Neuronal stem cell (in vitro differentiated cells): ENCODE data around the gene MAST4.

Experiments used
- DNase-seq: peaks from one replicate; pipeline ENCODE4 v3.0.0-alpha.2; 2013; ENCODE audit warnings: low spot score
- H2AFZ ChIP-seq: one replicate; pipeline ENCODE4 v1.6.1; 2013; ENCODE audit warnings: mild to moderate bottlenecking, low read length, inconsistent platforms
- H2AK5ac ChIP-seq: 2 replicates; pipeline ENCODE4 v1.6.1; 2013; ENCODE audit warnings: low read depth, mild to moderate bottlenecking, inconsistent platforms, low read length, moderate library complexity, mixed read lengths
- H2BK120ac ChIP-seq: 2 replicates; pipeline ENCODE4 v1.6.1; 2013; ENCODE audit warnings: low read depth, mild to moderate bottlenecking, inconsistent platforms, low read length, moderate library complexity, mixed read lengths
- H2BK12ac ChIP-seq: one replicate; pipeline ENCODE4 v1.6.1; 2013; ENCODE audit warnings: low read length, inconsistent platforms
- H2BK15ac ChIP-seq: 2 replicates; pipeline ENCODE4 v1.6.1; 2013; ENCODE audit warnings: mild to moderate bottlenecking, low read length, inconsistent platforms, mixed read lengths
- H2BK5ac ChIP-seq: one replicate; pipeline ENCODE4 v1.6.1; 2013; ENCODE audit warnings: inconsistent platforms, mild to moderate bottlenecking, low read length, moderate library complexity
- H3K14ac ChIP-seq: one replicate; pipeline ENCODE4 v1.6.1; 2013; ENCODE audit warnings: low read length, inconsistent platforms
- H3K18ac ChIP-seq: 2 replicates; pipeline ENCODE4 v1.6.1; 2013; ENCODE audit warnings: low read length, inconsistent platforms
- H3K23ac ChIP-seq: 2 replicates; pipeline ENCODE4 v1.6.1; 2013; ENCODE audit warnings: low read depth, mild to moderate bottlenecking, mixed read lengths, low read length, inconsistent platforms; ENCODE audit not compliant: poor library complexity
- H3K27ac ChIP-seq: replicated peaks from 3 replicates; pipeline ENCODE4 v1.5.1; 2013; ENCODE audit warnings: low read length, inconsistent platforms
- H3K27me3 ChIP-seq, 3 experiments: 2 replicates each; pipeline ENCODE4 v1.6.1; 2013; ENCODE audit warnings: low read length in 3 of 3, mild to moderate bottlenecking in 2 of 3, inconsistent platforms in 1 of 3, low read depth in 1 of 3, mixed read lengths in 1 of 3, moderate library complexity in 1 of 3; ENCODE audit not compliant: control insufficient read depth in 3 of 3, insufficient read depth in 3 of 3
- H3K36me3 ChIP-seq, 2 donors: replicated peaks in 1 of 2; 2 replicates each; pipeline ENCODE4 v1.6.1; 2013; ENCODE audit warnings: low read length in 2 of 2; ENCODE audit not compliant: control insufficient read depth in 2 of 2, insufficient read depth in 2 of 2
- H3K4ac ChIP-seq: 2 replicates; pipeline ENCODE4 v1.6.1; 2013; ENCODE audit warnings: inconsistent platforms, mild to moderate bottlenecking, low read length, moderate library complexity
- H3K4me1 ChIP-seq, 2 donors: 1 replicate in 1 of 2; 2 replicates in 1 of 2; pipeline ENCODE4 v1.6.1; 2013; ENCODE audit warnings: low read length in 2 of 2, low read depth in 1 of 2; ENCODE audit not compliant: control insufficient read depth in 2 of 2, insufficient read depth in 1 of 2
- H3K4me2 ChIP-seq: one replicate; pipeline ENCODE4 v1.6.1; 2013; ENCODE audit warnings: mild to moderate bottlenecking, low read length, inconsistent platforms; ENCODE audit not compliant: insufficient read depth, poor library complexity, severe bottlenecking
- H3K4me3 ChIP-seq, 2 donors: 2 replicates each; pipeline ENCODE4 v1.5.1; 2013; ENCODE audit warnings: low read length in 2 of 2, mild to moderate bottlenecking in 2 of 2, inconsistent platforms in 1 of 2, moderate library complexity in 1 of 2
- H3K79me1 ChIP-seq: one replicate; pipeline ENCODE4 v1.6.1; 2013; ENCODE audit warnings: low read depth, mild to moderate bottlenecking, inconsistent platforms, low read length, moderate library complexity
- H3K9ac ChIP-seq: one replicate; pipeline ENCODE4 v1.6.1; 2013; ENCODE audit warnings: mild to moderate bottlenecking, low read depth, low read length, inconsistent platforms; ENCODE audit not compliant: poor library complexity
- H3K9me3 ChIP-seq, 2 donors: replicated peaks in 1 of 2; 2 replicates each; pipeline versions ENCODE3 to v1.6.1; 2013; ENCODE audit warnings: low read length in 2 of 2, mild to moderate bottlenecking in 2 of 2, inconsistent platforms in 1 of 2, low read depth in 1 of 2, mixed read lengths in 1 of 2, moderate library complexity in 1 of 2; ENCODE audit not compliant: control insufficient read depth in 2 of 2, insufficient read depth in 1 of 2
- H4K8ac ChIP-seq: one replicate; pipeline ENCODE4 v1.6.1; 2013; ENCODE audit warnings: low read depth, mild to moderate bottlenecking, inconsistent platforms, low read length, moderate library complexity
- H4K91ac ChIP-seq: one replicate; pipeline ENCODE4 v1.6.1; 2013; ENCODE audit warnings: low read length, low read depth, mild to moderate bottlenecking, inconsistent platforms; ENCODE audit not compliant: poor library complexity
- WGBS, 2 donors: extraction: QIAGEN DNeasy Blood & Tissue Kit; methylation state at CpG; one replicate each; pipeline ENCODE4 v1.1.7; 2013; ENCODE audit warnings: missing lambda C conversion rate in 2 of 2, mixed read lengths in 1 of 2; ENCODE audit not compliant: insufficient read length in 2 of 2, insufficient replicate concordance in 1 of 2; ENCODE audit errors: extremely low coverage in 2 of 2; 5-methylcytosine and 5-hydroxymethylcytosine counted together

Gene MAST4

DNA sequence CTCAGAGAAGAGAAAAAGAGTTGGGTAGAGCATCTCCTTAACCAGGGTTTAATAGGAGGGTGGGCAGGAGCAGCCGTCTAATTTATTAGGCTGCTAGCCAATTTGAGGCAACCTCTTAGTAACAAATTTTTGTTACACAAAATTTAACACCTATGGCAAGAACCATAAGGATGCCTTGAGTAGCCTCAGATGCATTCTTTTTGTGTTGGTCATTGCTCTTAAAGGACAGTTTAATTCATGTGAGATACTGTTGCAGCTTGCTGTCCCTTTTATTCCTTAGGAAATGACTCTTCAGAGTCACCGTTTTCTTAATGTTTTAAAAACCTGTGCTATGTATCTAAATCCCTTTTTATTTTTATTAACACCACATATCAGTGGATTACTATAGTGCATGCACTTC, 255.1 kb downstream of the MAST4 start:
- no peaks in the 10 kb centered on the region for H3K79me1 ChIP-seq
- no peak overlapping the region for H2BK12ac ChIP-seq
- no peak overlapping the region for H2BK120ac ChIP-seq
- WGBS, 2 donors = no CpG with 5 or more reads among the region's 2 CpGs
- H3K4me1 ChIP-seq = peaks cover 0 to 2% of the 10 kb centered on the region in 2 donors
- no peak overlapping the region for H2BK5ac ChIP-seq
- no peak overlapping the region for H4K8ac ChIP-seq
- no peak overlapping the region for H3K4ac ChIP-seq
- H3K9ac ChIP-seq = no peak overlapping the region
- H2AFZ ChIP-seq = no peak overlapping the region
- H3K9me3 ChIP-seq = no peaks in the 10 kb centered on the region
- no peak for DNase-seq
- no peak overlapping the region for H3K4me2 ChIP-seq
- H3K27me3 ChIP-seq = no peaks in the 10 kb centered on the region
- H3K4me3 ChIP-seq = no peak overlapping the region
- no peak overlapping the region for H3K18ac ChIP-seq
- H3K36me3 ChIP-seq = no peaks in the 10 kb centered on the region
- H2BK15ac ChIP-seq = no peak overlapping the region
- no peak overlapping the region for H3K23ac ChIP-seq
- no peak overlapping the region for H4K91ac ChIP-seq
- H2AK5ac ChIP-seq = no peak overlapping the region
- no peak overlapping the region for H3K14ac ChIP-seq
- H3K27ac ChIP-seq = no peak overlapping the region

DNA sequence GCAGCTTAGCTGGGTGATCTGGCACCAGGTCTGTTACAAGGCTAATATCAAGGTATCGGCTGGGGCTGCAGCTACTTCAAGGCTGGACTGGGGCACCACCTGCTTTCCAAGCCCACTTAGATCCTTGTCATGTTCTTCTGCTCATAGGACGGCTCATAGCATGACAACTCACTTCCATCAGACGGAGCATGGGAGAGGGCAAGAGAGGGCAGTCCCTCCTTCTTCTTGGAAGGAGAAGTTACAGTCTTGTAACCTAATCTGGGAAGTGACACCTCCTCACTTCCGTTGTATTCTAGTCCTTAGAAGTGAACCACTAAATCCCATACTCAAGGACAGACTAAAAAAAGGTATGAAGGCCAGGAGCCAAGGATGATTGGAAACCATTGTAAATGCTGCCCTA, 258.2 kb downstream of the MAST4 start:
- no CpG with 5 or more reads among the region's 4 CpGs for WGBS, 2 donors

DNA sequence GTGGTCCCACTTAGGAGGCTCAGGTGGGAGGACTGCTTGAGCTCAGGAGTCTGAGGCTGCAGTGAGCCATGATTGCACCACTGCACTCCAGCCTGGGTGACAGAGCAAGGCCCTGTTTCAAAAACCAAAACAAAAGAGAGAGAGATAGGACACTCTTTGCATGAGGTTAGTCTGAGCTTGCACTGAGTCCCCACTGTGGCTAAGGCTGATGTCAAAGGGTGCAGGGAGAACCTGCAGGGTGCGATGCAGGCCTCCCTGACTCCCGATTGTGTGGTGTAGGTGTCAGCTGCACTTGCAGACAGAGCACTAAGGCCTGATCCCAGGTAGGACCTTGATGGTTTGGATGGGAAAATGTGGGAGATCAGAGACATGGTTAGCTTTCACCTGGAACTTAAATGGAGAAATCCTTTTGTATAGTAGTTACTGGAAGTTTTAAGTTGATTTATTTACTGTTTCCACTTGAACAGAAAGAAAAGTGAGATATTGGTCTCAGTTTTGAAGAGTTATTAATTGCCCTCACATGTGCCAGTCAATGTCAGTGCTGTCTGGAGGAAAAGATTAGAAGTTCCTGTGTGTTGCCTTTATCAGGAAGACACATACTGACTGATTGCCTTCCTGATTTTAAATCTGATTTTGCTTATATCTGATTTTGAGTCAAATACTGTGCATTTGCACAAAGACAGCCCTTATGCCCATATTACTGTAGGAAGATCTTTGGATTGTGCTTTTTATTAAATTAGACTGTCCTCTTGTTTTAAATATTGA, 260.0 kb downstream of the MAST4 start:
- no peak overlapping the region for H2BK15ac ChIP-seq
- H3K27me3 ChIP-seq = no peaks in the 10 kb centered on the region
- H2BK5ac ChIP-seq = no peak overlapping the region
- no peak overlapping the region for H4K91ac ChIP-seq
- no CpG with 5 or more reads among the region's 2 CpGs for WGBS, 2 donors
- no peak overlapping the region for H3K4me3 ChIP-seq
- no peak overlapping the region for H2AK5ac ChIP-seq
- H2AFZ ChIP-seq = no peak overlapping the region
- no peak overlapping the region for H4K8ac ChIP-seq
- no peak overlapping the region for H3K14ac ChIP-seq
- H2BK12ac ChIP-seq = no peak overlapping the region
- no peak for DNase-seq
- no peak overlapping the region for H3K18ac ChIP-seq
- no peak overlapping the region for H2BK120ac ChIP-seq
- no peaks in the 10 kb centered on the region for H3K79me1 ChIP-seq
- no peak overlapping the region for H3K23ac ChIP-seq
- H3K9ac ChIP-seq = no peak overlapping the region
- no peak overlapping the region for H3K4ac ChIP-seq
- no peak overlapping the region for H3K27ac ChIP-seq
- H3K9me3 ChIP-seq = no peaks in the 10 kb centered on the region
- peaks cover 2 to 6% of the 10 kb centered on the region in 2 donors for H3K4me1 ChIP-seq
- H3K36me3 ChIP-seq = no peaks in the 10 kb centered on the region
- no peak overlapping the region for H3K4me2 ChIP-seq

More for the DNA sequence above, 258.2 kb downstream of the MAST4 start:
- Histone ChIP-seq H4K8ac (no peak overlapping the region), H3K27me3 (no peaks in the 10 kb centered on the region), H3K23ac (no peak overlapping the region), H3K4me3 (no peak overlapping the region), H3K4me2 (no peak overlapping the region), H2BK120ac (no peak overlapping the region), H2BK15ac (no peak overlapping the region), H3K9ac (no peak overlapping the region), H3K4me1 (peaks cover 0 to under 1% of the 10 kb centered on the region in 2 donors), H3K9me3 (no peaks in the 10 kb centered on the region), H3K36me3 (no peaks in the 10 kb centered on the region), H2AFZ (no peak overlapping the region), H3K79me1 (no peaks in the 10 kb centered on the region), H4K91ac (no peak overlapping the region), H3K14ac (no peak overlapping the region), H3K18ac (no peak overlapping the region), H2AK5ac (no peak overlapping the region), H3K27ac (no peak overlapping the region), H2BK5ac (no peak overlapping the region), H3K4ac (no peak overlapping the region), H2BK12ac (no peak overlapping the region)
- DNase-seq = no peak

DNA sequence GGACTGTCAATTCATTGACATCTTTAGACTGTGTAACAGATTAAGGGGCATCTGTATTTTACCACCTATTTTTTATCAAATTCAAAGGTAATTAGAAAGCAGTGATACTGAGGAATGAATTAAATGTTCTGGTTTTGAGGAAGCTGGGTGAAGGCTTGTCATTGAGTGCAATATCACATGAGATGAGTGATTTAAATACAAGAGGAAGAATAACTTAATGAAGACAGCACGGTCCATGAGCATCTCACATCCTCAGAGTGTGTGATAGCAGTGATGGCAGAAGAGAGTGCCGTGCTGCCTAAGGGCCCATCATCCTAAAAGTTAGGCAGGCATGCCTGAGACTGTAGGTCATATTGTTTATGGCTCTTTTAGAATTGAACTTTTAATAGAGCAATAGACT, 263.3 kb downstream of the MAST4 start:
- Histone ChIP-seq H3K27me3 (no peaks in the 10 kb centered on the region), H2BK15ac (no peak overlapping the region), H3K36me3 (no peaks in the 10 kb centered on the region), H3K4me1 (peaks cover 6 to 9% of the 10 kb centered on the region in 2 donors), H3K4me2 (no peak overlapping the region), H3K4ac (no peak overlapping the region), H2BK12ac (no peak overlapping the region), H4K8ac (no peak overlapping the region), H3K9me3 (no peaks in the 10 kb centered on the region), H3K4me3 (no peak overlapping the region), H3K27ac (no peak overlapping the region), H3K9ac (no peak overlapping the region), H2BK120ac (no peak overlapping the region), H4K91ac (no peak overlapping the region), H3K14ac (no peak overlapping the region), H3K79me1 (no peaks in the 10 kb centered on the region), H2AFZ (no peak overlapping the region), H3K23ac (no peak overlapping the region), H2BK5ac (no peak overlapping the region), H3K18ac (no peak overlapping the region), H2AK5ac (no peak overlapping the region)
- DNase-seq = no peak
- WGBS, 2 donors = no CpG with 5 or more reads among the region's 2 CpGs
